Measurements from ENCODE around the gene ZNF576. TPM values are rescaled to one million over a fixed set of nuclear protein-coding genes. Genes with fewer than 3 reads are reported as not detected.
A peak's percentile ranks its signal among the peaks of the same experiment; 100 is the strongest.

ZNF576 gene
- total and polyA plus RNA-seq, 9 of the 15 experiments (the other 6 are each of a cell fraction or from before 2014, with no cell fraction given) = 6.8 to 18.2 (median 12.2) TPM

- under 1% methylated on average over 65 of the region's 81 CpGs for WGBS (ENCODE audit: insufficient coverage, low coverage, missing lambda C conversion rate)
- FAIRE-seq = peak; percentile 95
- intact Hi-C loops (cut with micrococcal nuclease) = loop anchor here (10.0 kb wide), 2 partner anchors 65 to 175 kb away; no protein-coding TSS in a partner anchor
- ATAC-seq = peak; percentile 87
- Histone ChIP-seq H3K4me2 (ENCODE audit: insufficient read depth, low read length) (peak within 1 kb of the TSS; percentile 100), H3K36me3 (ENCODE audit: control insufficient read depth, insufficient read depth, low read length) (peaks cover 2% of the 10 kb centered on the region; the same call in 2 of the 3 replicates), H3K9me3 (replicated peaks; ENCODE audit: control insufficient read depth, insufficient read depth, low read depth, low read length) (no peaks in the 10 kb centered on the region), H3K9ac (ENCODE audit: insufficient read depth in 1 of 2, low read depth in 2 of 2, low read length in 2 of 2) (peak within 1 kb of the TSS; percentile 94 to 98), H3K9me1 (ENCODE audit: control insufficient read depth, insufficient read depth, low read length) (peaks cover 2% of the 10 kb centered on the region), H2AFZ (ENCODE audit: low read depth, low read length) (peak within 1 kb of the TSS; percentile 100), H3K27ac (ENCODE audit: extremely low read depth, low read depth, low read length) (peak within 1 kb of the TSS; percentile 99), H3K4me1 (replicated peaks in 1 of 2; ENCODE audit: control insufficient read depth in 2 of 2, insufficient read depth in 2 of 2, low read length in 2 of 2) (peaks cover 47 to 66% of the 10 kb centered on the region in 2 experiments), H3K4me3 (peak within 1 kb of the TSS; percentile 57), H4K20me1 (replicated peaks; ENCODE audit: control insufficient read depth, insufficient read depth, low read length) (no peaks in the 10 kb centered on the region), H3K79me2 (ENCODE audit: control insufficient read depth, insufficient read depth, low read length) (peaks cover 49% of the 10 kb centered on the region), H3K27me3 (ENCODE audit: control insufficient read depth in 2 of 2, insufficient read depth in 2 of 2, low read length in 2 of 2) (no peaks in the 10 kb centered on the region)
- ChIA-PET CTCF (ENCODE audit: low intra/inter-chr PET ratio) (no interaction called here), POLR2A (interaction anchor here (0.6 kb wide), 1 partner anchor 33 kb away, joined by 4 read pairs; no protein-coding TSS in a partner anchor)
- peak; percentile 92 to 97 (median 92) for DNase-seq (ENCODE audit: extremely low read depth in 1 of 4, low spot score in 3 of 4)
- in situ Hi-C loops (cut with MboI) = no loop called here
- no TSS peak for BruUV-seq (replicated peaks)
- TF ChIP-seq DDX20 (tag; IDR thresholded peaks at IDR 0.05; ENCODE audit: low read depth) = no peak
- no peak for TF ChIP-seq COPS2 (conservative IDR thresholded peaks at IDR 0.05)
- TF ChIP-seq CSDE1 (IDR thresholded peaks at IDR 0.05) = no peak
- no peak for TF ChIP-seq CHD7 (IDR thresholded peaks at IDR 0.05; ENCODE audit: low read depth, low read length)
- TF ChIP-seq E2F5 (CRISPR knock-in tag; IDR thresholded peaks at IDR 0.05) = no peak
- TF ChIP-seq ZNF764 (CRISPR knock-in tag; IDR thresholded peaks at IDR 0.05; ENCODE audit: low read depth) = peak; percentile 3; the same call in 1 of the 2 replicates
- TF ChIP-seq MEIS2 (IDR thresholded peaks at IDR 0.05; ENCODE audit: partially characterized antibody) = peak; percentile 83
- TF ChIP-seq USF2 (CRISPR knock-in tag; IDR thresholded peaks at IDR 0.05) = no peak
These were observed 23.1 kb downstream of the ZNF576 start, which contains the start of gene ZNF428 for GRCh38 chr19:43619262-43620060. ZNF428 (minus strand) TSS chr19:43619629; CDS start chr19:43614304, 5,325 bp downstream.
